Fibroblast of lung (primary cell): ENCODE measurements around the gene GNB3.

Experiments
- EZH2 ChIP-seq: IDR thresholded peaks from 2 replicates; pipeline ENCODE4 v1.5.1; 2012; ENCODE audit warnings: low read length, control low read depth, mild to moderate bottlenecking; ENCODE audit errors: missing control alignments
- TF ChIP-seq, protein P1 (sequence below), 2 donors: IDR thresholded peaks in 1 of 2; conservative IDR thresholded peaks in 1 of 2; 1 replicate in 1 of 2; 2 replicates in 1 of 2; pipeline ENCODE4 v1.5.1; 2011 to 2012; ENCODE audit warnings: low read length in 2 of 2, control low read depth in 1 of 2, inconsistent platforms in 1 of 2, low read depth in 1 of 2, mild to moderate bottlenecking in 1 of 2

DNA sequence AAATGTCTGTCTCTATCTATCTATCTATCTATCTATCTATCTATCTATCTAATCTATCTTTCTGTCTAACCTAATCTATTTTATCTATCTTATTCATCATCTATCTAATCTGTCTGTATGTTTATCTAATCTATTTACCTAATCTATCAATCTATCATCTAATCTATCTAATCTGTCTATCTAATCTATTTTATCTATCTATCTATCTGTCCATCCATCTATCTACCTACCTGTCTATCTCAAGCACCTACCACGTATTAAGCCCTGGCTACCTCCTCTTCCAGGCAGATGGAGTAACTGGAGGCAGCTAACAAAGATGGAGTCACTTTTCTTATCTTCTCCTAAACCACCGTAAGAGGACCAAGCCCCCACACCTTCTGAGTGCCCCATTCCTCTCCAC, 45.6 kb upstream of the GNB3 start:
- TF ChIP-seq, protein P1, sequence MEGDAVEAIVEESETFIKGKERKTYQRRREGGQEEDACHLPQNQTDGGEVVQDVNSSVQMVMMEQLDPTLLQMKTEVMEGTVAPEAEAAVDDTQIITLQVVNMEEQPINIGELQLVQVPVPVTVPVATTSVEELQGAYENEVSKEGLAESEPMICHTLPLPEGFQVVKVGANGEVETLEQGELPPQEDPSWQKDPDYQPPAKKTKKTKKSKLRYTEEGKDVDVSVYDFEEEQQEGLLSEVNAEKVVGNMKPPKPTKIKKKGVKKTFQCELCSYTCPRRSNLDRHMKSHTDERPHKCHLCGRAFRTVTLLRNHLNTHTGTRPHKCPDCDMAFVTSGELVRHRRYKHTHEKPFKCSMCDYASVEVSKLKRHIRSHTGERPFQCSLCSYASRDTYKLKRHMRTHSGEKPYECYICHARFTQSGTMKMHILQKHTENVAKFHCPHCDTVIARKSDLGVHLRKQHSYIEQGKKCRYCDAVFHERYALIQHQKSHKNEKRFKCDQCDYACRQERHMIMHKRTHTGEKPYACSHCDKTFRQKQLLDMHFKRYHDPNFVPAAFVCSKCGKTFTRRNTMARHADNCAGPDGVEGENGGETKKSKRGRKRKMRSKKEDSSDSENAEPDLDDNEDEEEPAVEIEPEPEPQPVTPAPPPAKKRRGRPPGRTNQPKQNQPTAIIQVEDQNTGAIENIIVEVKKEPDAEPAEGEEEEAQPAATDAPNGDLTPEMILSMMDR (conservative IDR thresholded peaks at IDR 0.05 in 1 of 2, IDR thresholded peaks at IDR 0.05 in 1 of 2; ENCODE audit: low read depth in 1 of 2, low read length in 2 of 2), result no peak
- no peak for TF ChIP-seq EZH2
